ENCODE measurements around the gene TMEM51. TPM values are rescaled to one million over a fixed set of nuclear protein-coding genes. Genes with fewer than 3 reads are reported as not detected.

TMEM51 gene
- total RNA-seq, 3 donors from 2014 or later = 1.6 to 26.3 (median 10.8) TPM

DNA sequence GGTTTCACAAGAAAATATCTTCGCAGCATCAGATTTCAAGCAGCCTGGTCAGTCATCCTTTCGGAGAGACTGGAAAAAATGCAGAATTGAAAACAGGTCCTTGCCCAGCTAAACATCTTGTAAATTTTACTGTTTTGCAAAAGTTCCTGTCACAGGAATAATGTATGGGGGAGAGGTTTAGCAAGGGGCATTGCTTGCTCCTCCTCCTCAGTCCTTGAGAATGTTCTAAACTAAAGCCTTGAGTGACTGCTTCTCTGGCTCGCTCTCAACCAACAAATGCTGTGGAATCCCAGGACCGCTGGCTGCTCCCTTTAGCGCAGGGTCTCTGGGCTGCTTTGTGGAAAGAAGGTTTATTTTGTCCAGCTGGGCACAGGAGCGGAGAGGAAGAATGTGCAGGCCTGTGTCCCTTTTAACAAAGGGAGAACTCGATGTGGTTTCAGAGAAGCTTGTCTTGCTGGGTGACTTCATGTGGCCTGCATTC is 59.8 kb downstream of the TMEM51 start:
- no peaks in the 10 kb centered on the region for H3K4me1 ChIP-seq
- intact Hi-C loops (cut with DNase I; ENCODE audit: low total_unique reads) = no loop called here
- TF ChIP-seq, protein P1, sequence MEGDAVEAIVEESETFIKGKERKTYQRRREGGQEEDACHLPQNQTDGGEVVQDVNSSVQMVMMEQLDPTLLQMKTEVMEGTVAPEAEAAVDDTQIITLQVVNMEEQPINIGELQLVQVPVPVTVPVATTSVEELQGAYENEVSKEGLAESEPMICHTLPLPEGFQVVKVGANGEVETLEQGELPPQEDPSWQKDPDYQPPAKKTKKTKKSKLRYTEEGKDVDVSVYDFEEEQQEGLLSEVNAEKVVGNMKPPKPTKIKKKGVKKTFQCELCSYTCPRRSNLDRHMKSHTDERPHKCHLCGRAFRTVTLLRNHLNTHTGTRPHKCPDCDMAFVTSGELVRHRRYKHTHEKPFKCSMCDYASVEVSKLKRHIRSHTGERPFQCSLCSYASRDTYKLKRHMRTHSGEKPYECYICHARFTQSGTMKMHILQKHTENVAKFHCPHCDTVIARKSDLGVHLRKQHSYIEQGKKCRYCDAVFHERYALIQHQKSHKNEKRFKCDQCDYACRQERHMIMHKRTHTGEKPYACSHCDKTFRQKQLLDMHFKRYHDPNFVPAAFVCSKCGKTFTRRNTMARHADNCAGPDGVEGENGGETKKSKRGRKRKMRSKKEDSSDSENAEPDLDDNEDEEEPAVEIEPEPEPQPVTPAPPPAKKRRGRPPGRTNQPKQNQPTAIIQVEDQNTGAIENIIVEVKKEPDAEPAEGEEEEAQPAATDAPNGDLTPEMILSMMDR (IDR thresholded peaks at IDR 0.05) = no peak
- no peak for TF ChIP-seq POLR2AphosphoS5 (IDR thresholded peaks at IDR 0.05)
- TF ChIP-seq POLR2A (IDR thresholded peaks at IDR 0.05) = no peak

DNA sequence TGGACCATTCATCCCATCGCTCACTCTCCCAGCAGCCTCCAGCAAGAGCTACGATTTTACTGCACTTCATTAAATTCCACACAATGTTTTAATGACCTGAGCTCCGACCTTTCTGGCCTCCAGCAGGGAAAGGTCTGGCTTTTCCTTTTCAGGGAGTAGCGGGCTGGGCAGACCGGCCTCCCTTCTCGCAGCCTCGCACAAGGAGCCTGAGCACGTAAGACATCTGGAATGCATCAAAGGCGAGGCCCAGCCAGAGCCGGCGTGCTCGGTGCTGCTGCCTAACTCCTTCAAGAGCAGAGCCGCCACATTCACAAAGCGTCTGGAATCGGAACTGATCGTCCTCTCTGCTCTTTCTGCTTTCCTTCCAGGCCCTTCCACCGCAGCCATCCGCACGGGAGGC is 61.0 kb downstream of the TMEM51 start:
- no peaks in the 10 kb centered on the region for H3K9me3 ChIP-seq
- H3K4me3 ChIP-seq = no peak overlapping the region
- H3K4me1 ChIP-seq = no peaks in the 10 kb centered on the region
- TF ChIP-seq POLR2AphosphoS5 (IDR thresholded peaks at IDR 0.05) = no peak
- TF ChIP-seq, protein P1 (IDR thresholded peaks at IDR 0.05) = no peak
- TF ChIP-seq POLR2A (IDR thresholded peaks at IDR 0.05) = no peak
- no peaks in the 10 kb centered on the region for H3K36me3 ChIP-seq
- H3K27ac ChIP-seq = peak overlapping the region; percentile 33 to 63
- intact Hi-C loops (cut with DNase I; ENCODE audit: low total_unique reads) = no loop called here
- no peaks in the 10 kb centered on the region for H3K27me3 ChIP-seq
- no peak for DNase-seq (ENCODE audit: low spot score in 2 of 2)

More for the DNA sequence above, 59.8 kb downstream of the TMEM51 start:
- H3K27ac ChIP-seq = peak overlapping the region in 1 of 2 donors; percentile 10
- no peak overlapping the region for H3K4me3 ChIP-seq
- no peak for DNase-seq (ENCODE audit: low spot score in 2 of 2)
- no peaks in the 10 kb centered on the region for H3K36me3 ChIP-seq
- no peaks in the 10 kb centered on the region for H3K27me3 ChIP-seq
- no peaks in the 10 kb centered on the region for H3K9me3 ChIP-seq

DNA sequence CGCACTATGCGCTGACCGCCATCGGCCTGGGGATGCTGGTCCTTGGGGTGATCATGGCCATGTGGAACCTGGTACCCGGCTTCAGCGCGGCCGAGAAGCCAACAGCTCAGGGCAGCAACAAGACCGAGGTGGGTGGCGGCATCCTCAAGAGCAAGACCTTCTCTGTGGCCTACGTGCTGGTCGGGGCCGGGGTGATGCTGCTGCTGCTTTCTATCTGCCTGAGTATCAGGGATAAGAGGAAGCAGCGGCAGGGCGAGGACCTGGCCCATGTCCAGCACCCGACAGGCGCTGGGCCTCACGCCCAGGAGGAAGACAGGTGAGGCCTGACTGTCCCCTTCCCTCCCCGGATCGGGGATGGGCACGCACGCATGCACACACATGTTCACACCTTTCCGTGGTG is 61.6 kb downstream of the TMEM51 start:
- Histone ChIP-seq H3K27ac (peak overlapping the region; percentile 33 to 63), H3K36me3 (no peaks in the 10 kb centered on the region), H3K27me3 (no peaks in the 10 kb centered on the region), H3K4me3 (no peak overlapping the region), H3K4me1 (no peaks in the 10 kb centered on the region), H3K9me3 (no peaks in the 10 kb centered on the region)
- DNase-seq (ENCODE audit: low spot score in 2 of 2) = no peak
- TF ChIP-seq POLR2A (IDR thresholded peaks at IDR 0.05) (no peak), POLR2AphosphoS5 (IDR thresholded peaks at IDR 0.05) (no peak)
- TF ChIP-seq, protein P1 (IDR thresholded peaks at IDR 0.05) = no peak
- intact Hi-C loops (cut with DNase I; ENCODE audit: low total_unique reads) = no loop called here

DNA sequence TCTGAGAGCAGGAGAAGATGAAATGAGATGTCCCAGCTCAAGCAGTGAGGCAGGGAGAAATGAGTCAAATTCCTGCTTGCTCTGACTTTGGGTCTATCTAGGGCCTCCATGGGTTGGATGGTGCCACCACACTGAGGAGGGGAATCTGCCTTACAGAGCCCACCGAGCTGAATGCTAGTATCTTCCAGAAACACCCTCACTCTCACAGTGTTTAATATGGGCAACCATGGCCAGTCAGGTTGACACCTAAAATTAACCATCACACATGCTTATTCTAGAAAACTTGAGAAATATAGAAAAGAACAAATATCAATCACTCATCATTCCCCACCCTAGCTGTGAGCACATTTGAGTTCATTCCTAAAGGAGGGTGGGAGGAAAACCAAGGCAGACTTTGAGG is 64.1 kb downstream of the TMEM51 start:
- Histone ChIP-seq H3K36me3 (no peaks in the 10 kb centered on the region), H3K9me3 (no peaks in the 10 kb centered on the region), H3K4me1 (no peaks in the 10 kb centered on the region), H3K27ac (no peak overlapping the region), H3K27me3 (no peaks in the 10 kb centered on the region), H3K4me3 (no peak overlapping the region)
- TF ChIP-seq POLR2A (IDR thresholded peaks at IDR 0.05) (no peak), POLR2AphosphoS5 (IDR thresholded peaks at IDR 0.05) (no peak)
- TF ChIP-seq, protein P1 (IDR thresholded peaks at IDR 0.05) = no peak
- no peak for DNase-seq (ENCODE audit: low spot score in 2 of 2)
- intact Hi-C loops (cut with DNase I; ENCODE audit: low total_unique reads) = no loop called here

DNA sequence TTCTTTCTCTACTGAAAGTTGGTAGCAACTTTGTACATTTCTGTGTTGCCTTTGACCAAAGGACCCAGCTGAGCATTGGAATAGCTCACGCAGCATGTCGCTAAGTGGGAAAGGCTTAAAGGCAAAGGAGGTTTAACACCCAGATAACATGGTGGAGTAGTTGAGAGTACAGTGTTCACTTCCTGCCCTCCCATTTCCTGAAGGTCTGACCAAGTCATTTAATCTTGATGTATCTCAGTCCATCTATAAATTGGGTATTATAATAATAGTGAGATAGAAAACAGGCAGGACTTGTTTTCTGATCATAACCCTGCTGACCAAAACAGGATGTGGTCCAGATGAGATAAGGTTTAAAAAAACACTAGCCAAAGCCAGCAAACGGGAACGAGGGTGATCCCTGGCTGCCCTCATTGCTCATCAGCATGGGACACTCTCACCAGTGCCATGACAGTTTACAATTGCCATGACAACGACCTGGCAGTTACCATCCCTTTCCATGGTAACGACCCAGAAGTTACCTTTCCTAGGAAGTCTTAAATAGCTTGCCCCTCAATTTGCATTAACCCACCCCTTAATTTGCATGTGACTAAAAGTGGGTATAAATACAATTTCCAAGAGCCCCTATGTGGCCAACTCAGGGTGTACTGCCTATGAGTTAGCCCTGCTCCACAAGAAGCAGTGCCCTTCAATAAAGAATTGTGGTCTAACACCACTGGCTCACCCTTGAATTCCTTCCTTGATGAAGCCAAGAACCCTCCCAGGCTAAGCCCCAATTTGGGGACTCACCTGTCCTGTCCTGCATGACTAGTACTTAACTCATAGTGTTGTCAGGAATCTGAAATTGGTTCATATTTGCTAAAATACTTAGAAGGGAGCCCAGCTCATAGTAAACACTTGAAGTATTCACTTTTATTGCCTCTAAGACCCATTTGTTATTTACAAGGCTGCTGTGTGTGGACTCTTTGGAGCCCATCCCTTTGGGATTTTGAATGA is 65.0 kb downstream of the TMEM51 start:
- H3K4me1 ChIP-seq = no peaks in the 10 kb centered on the region
- no peaks in the 10 kb centered on the region for H3K27me3 ChIP-seq
- TF ChIP-seq POLR2AphosphoS5 (IDR thresholded peaks at IDR 0.05) (no peak), POLR2A (IDR thresholded peaks at IDR 0.05) (no peak)
- TF ChIP-seq, protein P1 (IDR thresholded peaks at IDR 0.05) = no peak
- no peaks in the 10 kb centered on the region for H3K9me3 ChIP-seq
- intact Hi-C loops (cut with DNase I; ENCODE audit: low total_unique reads) = no loop called here
- DNase-seq (ENCODE audit: low spot score in 2 of 2) = no peak
- no peak overlapping the region for H3K4me3 ChIP-seq
- H3K27ac ChIP-seq = no peak overlapping the region
- no peaks in the 10 kb centered on the region for H3K36me3 ChIP-seq

Data from breast epithelium (tissue), 4 donors.